ENCODE measurements around the gene SECISBP2L. TPM values are rescaled to one million over a fixed set of nuclear protein-coding genes. Genes with fewer than 3 reads are reported as not detected.

SECISBP2L gene
- total and polyA plus RNA-seq, 10 of the 15 experiments (the other 5 are each of a cell fraction or from before 2014, with no cell fraction given), result 1.4 to 24.2 (median 10.4) TPM

- no peak for TF ChIP-seq HSF1 (IDR thresholded peaks at IDR 0.05; ENCODE audit: low read depth, low read length)
- no peak for TF ChIP-seq CREB1 (IDR thresholded peaks at IDR 0.05; ENCODE audit: low read depth)
- TF ChIP-seq MEF2A (IDR thresholded peaks at IDR 0.05; ENCODE audit: insufficient read depth, low read depth, low read length), result no peak
- no peak for TF ChIP-seq NR2C1 (IDR thresholded peaks at IDR 0.05)
- no peak for TF ChIP-seq PAX5 (IDR thresholded peaks at IDR 0.05; ENCODE audit: borderline replicate concordance, low read depth, low read length)
These were observed 16.7 kb upstream of the SECISBP2L start (continued) for GRCh38 chr15:49062900-49063299.

- Histone ChIP-seq H3K27me3 (replicated peaks in 1 of 2; ENCODE audit: control insufficient read depth in 2 of 2, insufficient read depth in 2 of 2, low read length in 1 of 2) (no peaks in the 10 kb centered on the region; a peak in 1 of 4 replicates), H3K79me2 (ENCODE audit: control insufficient read depth, insufficient read depth, low read length) (no peaks in the 10 kb centered on the region), H3K9ac (ENCODE audit: control insufficient read depth, insufficient read depth, low read length) (no peak overlapping the region), H3K36me3 (ENCODE audit: control insufficient read depth in 2 of 2, insufficient read depth in 2 of 2, low read length in 1 of 2) (no peaks in the 10 kb centered on the region), H3K27ac (ENCODE audit: control insufficient read depth, insufficient read depth) (no peak overlapping the region), H3K4me3 (no peak overlapping the region), H3K9me3 (replicated peaks; ENCODE audit: control insufficient read depth, insufficient read depth, low read length) (no peaks in the 10 kb centered on the region), H3K4me2 (ENCODE audit: control insufficient read depth, insufficient read depth) (no peak overlapping the region), H2AFZ (ENCODE audit: control insufficient read depth, low read depth, low read length) (no peak overlapping the region), H4K20me1 (ENCODE audit: control insufficient read depth, insufficient read depth) (no peaks in the 10 kb centered on the region), H3K4me1 (ENCODE audit: control insufficient read depth, insufficient read depth, low read length) (no peaks in the 10 kb centered on the region)
- FAIRE-seq (no peak), DNase-seq (ENCODE audit: low read depth, low spot score) (no peak), ATAC-seq (no peak)
- in situ Hi-C loops (cut with MboI), result no loop called here
- 66% methylated on average over 4 of the region's 4 CpGs for WGBS (ENCODE audit: insufficient coverage, insufficient replicate concordance, low lambda C conversion rate, missing lambda C conversion rate)
- ChIA-PET SMC1A (ENCODE audit: uncharacterized antibody, unreplicated experiment) (interaction anchor here (0.6 to 1.3 kb wide), 4 partner anchors 11 to 28 kb away, joined by 3 read pairs; no protein-coding TSS in a partner anchor), RAD21 (ENCODE audit: unreplicated experiment) (no interaction called here), POLR2A (interaction anchor here (0.6 kb wide), 1 partner anchor 18 kb away, joined by 5 read pairs; no protein-coding TSS in a partner anchor), CTCF (interaction anchor here (0.7 to 1.6 kb wide), 3 partner anchors 13 to 198 kb away, joined by 3 read pairs; no protein-coding TSS in a partner anchor)
- BruUV-seq (replicated peaks), result no TSS peak
- intact Hi-C loops (cut with micrococcal nuclease; ENCODE audit: unreplicated experiment), result no loop called here
- TF ChIP-seq EED (IDR thresholded peaks at IDR 0.05; ENCODE audit: low read depth) (no peak), MLLT1 (IDR thresholded peaks at IDR 0.05) (no peak), NFYA (IDR thresholded peaks at IDR 0.05; ENCODE audit: borderline replicate concordance, low read depth, low read length) (no peak), CBX3 (IDR thresholded peaks at IDR 0.05; ENCODE audit: borderline replicate concordance, low read depth) (no peak), ZNF274 (IDR thresholded peaks at IDR 0.05; ENCODE audit: insufficient read depth, insufficient read length) (no peak), SIX5 (IDR thresholded peaks at IDR 0.05; ENCODE audit: low read depth, low read length, severe bottlenecking) (no peak), BMI1 (IDR thresholded peaks at IDR 0.05; ENCODE audit: borderline replicate concordance) (no peak), POU2F2 (IDR thresholded peaks at IDR 0.05; ENCODE audit: borderline replicate concordance, low read depth, low read length) (no peak), NFXL1 (IDR thresholded peaks at IDR 0.05; ENCODE audit: borderline replicate concordance) (no peak), MYC (IDR thresholded peaks at IDR 0.05; ENCODE audit: insufficient read depth, insufficient read length, insufficient replicate concordance, low read length, severe bottlenecking) (no peak), ZNF207 (IDR thresholded peaks at IDR 0.05; ENCODE audit: borderline replicate concordance) (no peak), YY1 (IDR thresholded peaks at IDR 0.05; ENCODE audit: low read depth, low read length) (no peak), YBX1 (IDR thresholded peaks at IDR 0.05) (no peak), ZNF384 (IDR thresholded peaks at IDR 0.05; ENCODE audit: borderline replicate concordance, low read depth, low read length) (no peak), ATF7 (IDR thresholded peaks at IDR 0.05; ENCODE audit: low read depth) (no peak)
These were observed 14.7 kb upstream of the SECISBP2L start for GRCh38 chr15:49060710-49061495.

All from GM12878 (cell line).